Prostate gland (tissue), 2 donors: Measurements from ENCODE around the gene GIPC2.

Experiments
- POLR2A ChIP-seq: fragments of 450-650 bp; IDR thresholded peaks from one replicate; pipeline ENCODE4 v1.6.1; 2016; ENCODE audit warnings: antibody characterized with exemption, mild to moderate bottlenecking
- TF ChIP-seq, protein P1 (sequence below), 4 experiments: fragments of 200-600 bp in 2 of 4; fragments of 450-650 bp in 2 of 4; sonication (generic) in 2 of 4; IDR thresholded peaks; 1 replicate in 3 of 4; 2 replicates in 1 of 4; pipeline ENCODE4 v1.5.1; 2016 to 2019; ENCODE audit warnings: antibody characterized with exemption in 4 of 4, mild to moderate bottlenecking in 2 of 4, moderate library complexity in 2 of 4

DNA sequence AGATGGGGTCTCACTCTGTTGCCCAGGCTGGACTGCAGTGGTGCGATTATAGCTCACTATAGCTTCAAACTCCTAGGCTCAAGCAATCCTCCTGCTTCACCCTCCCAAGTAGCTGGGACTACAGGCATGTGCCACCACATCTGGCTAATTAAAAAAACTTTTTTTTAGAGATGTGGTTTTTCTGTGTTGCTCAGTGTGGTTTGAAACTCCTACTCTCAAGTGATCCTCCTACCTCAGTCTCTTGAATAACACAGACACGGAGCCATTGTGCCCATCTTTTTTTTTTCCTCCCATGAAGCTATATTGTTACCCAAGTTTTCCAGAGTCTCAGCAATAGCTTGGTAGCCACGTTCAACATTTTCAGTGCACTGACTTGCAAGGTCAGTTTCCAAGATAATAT is 2.7 kb downstream of the GIPC2 start:
- TF ChIP-seq, protein P1, sequence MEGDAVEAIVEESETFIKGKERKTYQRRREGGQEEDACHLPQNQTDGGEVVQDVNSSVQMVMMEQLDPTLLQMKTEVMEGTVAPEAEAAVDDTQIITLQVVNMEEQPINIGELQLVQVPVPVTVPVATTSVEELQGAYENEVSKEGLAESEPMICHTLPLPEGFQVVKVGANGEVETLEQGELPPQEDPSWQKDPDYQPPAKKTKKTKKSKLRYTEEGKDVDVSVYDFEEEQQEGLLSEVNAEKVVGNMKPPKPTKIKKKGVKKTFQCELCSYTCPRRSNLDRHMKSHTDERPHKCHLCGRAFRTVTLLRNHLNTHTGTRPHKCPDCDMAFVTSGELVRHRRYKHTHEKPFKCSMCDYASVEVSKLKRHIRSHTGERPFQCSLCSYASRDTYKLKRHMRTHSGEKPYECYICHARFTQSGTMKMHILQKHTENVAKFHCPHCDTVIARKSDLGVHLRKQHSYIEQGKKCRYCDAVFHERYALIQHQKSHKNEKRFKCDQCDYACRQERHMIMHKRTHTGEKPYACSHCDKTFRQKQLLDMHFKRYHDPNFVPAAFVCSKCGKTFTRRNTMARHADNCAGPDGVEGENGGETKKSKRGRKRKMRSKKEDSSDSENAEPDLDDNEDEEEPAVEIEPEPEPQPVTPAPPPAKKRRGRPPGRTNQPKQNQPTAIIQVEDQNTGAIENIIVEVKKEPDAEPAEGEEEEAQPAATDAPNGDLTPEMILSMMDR (IDR thresholded peaks at IDR 0.05) = no peak
- TF ChIP-seq POLR2A = no peak
